GM04504 (cell line): ENCODE measurements around the gene PXN.
"Not testable (repeated sequence)": the region's sequence is repeated elsewhere in the genome, so short reads cannot be mapped to it uniquely, and the experiment has no call there.

ENCODE experiments used
- DNase-seq: peaks from one replicate; pipeline ENCODE4 v3.0.0-alpha.2; 2012; ENCODE audit warnings: low read depth

The PXN gene

DNA sequence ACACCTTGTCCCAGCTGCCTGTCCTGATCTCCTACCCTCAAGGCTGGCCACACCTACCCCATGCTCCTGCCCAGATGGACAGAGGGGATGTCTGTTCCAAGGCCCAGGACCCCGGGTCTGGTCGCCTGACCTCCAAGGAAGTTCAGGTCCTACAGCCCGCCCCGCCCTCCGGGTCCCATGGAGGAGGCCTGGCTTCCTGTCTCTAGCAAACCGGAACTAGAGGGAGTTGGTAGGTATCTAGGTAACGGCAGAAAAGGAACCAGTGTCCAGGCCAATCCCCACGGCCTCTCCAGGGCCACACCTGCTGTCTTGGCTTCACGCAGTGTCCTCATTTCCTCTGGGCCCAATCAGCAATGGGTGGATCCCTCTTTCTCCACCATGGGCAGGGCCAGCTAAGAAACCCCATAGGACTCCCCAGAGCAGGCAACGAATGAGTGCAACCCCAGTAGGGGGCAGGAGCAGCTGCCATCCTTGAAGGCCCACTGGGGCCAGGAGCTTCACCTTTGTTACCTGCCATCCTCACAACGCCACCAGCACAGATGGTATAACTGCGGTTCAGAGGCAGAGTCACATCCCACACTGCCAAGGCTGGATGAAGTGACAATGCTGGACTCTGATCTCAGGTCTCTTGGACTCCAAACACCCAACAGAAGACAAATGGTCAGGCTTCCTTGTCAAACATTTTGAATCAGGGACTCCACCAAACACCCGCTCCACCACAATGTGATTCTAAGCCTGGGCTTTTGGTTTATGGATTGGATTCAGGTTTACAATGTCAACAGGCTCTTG, 39.5 kb downstream of the PXN start:
- DNase-seq: no peak

GRCh38 chr12:120225200-120225558, 40.4 kb downstream of the PXN start:
- DNase-seq: no peak

DNA sequence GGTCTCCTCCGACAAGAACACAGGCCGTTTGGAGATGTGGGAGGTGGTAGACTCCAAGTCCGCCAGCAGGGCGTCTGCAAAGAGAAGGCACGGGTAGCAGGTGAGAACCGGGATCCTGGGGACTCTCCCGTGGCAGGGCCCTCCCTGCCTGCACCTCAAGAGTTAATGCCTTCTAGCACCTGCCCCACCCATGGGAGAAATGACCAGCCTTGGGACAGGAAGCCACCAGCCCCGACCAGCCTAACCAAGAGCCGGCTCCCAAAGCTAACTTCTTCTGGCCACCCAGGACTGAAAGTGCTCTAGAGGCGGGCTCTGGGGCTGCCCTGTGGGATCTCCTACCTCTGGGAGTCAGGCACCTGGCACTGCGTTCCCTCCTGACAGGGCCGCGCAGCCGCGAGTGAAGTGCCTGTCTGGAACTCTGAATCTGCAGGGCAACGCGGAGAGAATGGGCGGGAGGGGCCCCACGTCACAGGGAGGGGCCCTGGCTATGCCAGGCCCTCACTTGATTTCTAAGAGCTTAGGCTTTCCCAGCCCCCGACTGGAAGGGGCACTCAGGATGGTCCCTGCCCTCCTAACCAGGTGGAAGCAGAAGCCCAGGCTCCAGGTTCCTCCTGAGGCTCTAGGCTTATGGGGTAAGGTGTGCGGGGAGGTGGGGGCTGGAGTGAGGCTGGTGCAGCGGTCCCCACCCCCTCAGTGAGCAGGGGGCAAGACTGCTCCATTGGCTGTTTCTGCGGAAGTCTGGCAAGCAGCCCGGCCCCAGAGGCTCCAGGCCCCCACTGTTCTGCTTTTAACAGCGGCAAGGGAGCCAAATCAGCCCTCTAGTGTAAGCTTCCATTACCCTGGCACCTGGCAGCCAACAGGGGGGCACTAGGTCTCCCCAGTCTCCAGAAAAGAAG, 41.0 kb downstream of the PXN start:
- no peak for DNase-seq

- DNase-seq: no peak
Measured at GRCh38 chr12:120223458-120224303, 41.8 kb downstream of the PXN start.

DNA sequence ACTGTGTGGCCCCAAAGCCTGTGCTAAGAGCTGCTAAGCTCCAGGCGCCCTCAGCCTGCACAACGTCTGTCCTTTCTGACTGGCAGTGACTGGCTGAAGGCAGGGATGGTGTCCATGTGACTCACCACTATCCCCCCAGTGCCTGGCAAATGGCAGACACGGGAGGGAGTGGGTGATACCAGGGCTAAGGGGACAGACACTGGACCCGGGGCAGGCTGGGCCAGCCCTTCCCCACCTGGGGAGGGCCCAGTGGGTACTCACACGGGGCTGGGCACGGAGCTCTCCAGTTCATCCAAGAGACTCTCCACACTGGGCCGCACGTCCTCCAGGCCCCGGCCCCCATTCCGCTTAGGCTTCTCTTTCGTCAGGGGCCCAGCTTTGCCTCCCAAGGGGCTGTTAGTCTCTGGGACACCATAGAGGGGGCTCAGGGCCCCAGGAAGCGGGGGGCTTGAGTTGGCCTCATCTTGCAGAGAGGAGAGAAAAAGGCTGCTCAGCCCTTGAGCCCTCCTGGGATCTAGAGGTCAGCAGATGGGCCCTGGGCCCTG, 43.2 kb downstream of the PXN start:
- no peak for DNase-seq

- no peak for DNase-seq
Measured at GRCh38 chr12:120221576-120221900, 44.0 kb downstream of the PXN start.

- DNase-seq: no peak
Measured at GRCh38 chr12:120220838-120221575, 44.5 kb downstream of the PXN start.

DNA sequence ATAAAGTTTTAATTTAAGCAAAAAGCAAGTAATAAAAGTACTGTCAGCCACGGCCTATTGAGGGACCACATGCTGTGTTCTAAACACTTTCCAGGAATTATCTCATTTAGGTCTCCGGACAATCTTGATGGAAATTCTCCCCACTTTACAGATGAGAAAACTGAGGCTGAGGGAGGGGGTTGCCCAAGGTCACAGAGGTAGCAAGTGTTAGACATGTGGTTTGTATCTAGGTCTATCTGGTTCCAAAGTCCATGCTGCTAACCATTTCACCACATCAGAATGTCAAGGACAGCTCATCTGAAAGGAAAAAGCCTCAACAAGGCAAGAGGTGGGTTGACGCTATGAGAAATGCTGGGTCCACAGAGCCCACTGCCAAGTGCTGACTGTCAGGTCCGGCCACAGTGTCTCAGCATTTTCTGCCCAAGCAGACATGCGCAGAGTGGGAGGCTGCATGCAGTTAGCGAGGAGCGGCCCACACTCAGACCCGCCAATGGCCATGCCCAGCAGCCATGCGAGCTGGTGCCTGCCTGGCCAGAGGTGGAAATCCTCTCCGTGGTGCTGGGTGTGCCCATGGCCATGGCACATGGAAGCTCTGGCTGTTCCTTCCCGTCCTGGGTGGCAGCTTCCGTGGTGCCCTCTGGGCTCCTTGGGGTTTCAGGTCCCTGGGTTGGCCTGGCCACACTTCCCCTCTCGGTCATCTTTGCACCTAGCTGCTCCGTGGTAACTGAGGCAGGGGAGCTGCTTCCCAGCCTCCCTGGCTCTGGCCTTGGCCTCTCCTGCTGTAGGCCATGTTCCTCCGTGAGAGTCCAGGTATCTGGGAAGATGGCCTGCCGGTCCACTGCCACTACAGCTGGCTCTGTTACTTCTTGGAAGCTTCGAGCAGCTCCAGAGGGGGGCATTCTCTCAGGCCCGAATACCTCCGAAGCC, 46.6 kb downstream of the PXN start:
- no peak for DNase-seq

DNA sequence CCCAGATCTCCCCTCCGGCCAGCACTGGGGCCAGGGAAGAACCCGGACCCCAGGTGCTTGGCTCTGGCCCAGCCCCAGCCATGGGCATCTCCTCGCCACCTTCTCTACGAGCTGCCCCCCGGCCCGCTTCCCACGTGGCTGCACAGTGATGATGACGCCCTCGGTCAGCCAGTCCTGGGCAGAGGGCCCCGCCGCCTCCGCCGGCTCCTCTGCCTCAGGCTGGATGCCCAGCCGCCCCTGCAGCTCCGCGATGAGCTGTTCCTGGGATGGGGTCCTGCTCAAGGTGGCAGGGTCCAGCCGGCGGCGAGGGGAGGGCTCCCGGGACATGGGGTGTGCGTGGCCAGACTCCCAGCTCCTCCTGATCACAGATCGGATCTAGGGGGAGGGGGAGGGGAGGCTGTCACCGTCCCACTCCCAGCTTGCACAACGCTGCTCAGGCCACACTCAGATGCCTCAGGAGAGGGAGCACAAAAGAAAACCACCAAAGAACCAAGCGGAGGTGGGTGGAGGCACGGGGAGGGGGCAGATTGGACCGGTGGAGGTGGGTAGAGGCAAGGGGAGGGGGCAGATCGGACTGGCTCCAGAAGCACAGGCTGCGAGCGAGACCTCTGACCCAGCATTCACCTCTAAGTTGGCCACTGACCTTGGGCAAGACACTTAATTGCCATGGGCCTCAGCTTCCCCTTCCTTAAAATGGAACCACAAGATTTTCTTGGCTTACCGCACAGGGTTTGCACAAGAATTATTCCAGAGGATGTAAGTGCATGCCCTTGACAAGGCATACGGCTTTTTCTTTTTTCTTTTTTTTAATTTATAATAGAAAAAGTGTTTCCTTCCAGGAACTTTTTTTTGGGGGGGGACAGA, 48.6 kb downstream of the PXN start:
- no peak for DNase-seq

DNA sequence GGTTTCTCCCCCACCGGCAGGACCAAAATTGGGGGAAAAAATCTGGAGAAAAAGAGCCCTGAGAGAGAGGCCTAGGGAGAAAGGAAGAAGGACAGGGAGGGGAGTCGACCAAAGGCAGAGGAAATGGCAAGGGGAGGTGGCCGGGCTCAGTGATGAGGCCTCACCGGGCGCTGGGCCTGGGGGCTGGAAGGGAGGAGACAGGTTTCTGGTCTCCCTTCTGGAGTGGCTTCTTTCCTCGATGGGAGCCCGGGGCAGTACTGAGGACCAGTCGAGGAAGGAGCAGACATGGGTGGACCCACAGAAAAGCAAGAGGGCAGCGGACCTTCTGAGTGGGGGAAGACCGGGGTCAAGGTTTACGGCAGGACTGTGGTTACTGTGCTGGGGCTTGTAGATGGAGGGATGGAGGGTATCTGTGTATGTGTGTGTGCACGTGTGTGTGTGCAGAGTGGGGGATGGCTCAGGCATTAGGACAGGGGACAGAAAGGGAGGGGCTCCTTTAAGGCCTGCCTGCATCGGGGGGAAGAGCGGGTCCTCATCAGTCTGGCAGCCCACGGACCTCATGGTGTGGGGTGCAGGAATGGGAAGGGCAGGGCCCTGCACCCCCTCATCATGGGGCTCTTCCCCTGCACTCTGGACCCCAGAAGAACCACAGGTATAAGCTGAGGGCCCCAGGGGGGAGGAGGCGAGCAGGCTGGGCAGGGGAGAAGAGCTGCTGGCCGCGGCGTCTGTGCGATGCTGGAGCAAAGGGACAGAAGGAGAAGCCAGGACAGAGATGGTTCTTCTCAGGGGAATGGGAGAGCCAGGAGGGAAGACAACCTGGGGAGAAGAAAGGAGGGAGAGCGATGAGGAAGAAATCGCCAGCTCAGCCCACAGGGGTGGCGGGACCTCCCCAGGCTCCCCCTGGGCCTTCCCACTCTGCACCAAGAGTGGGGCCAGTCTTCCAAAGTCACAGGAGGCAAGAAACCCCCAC, 49.5 kb downstream of the PXN start:
- no peak for DNase-seq

DNA sequence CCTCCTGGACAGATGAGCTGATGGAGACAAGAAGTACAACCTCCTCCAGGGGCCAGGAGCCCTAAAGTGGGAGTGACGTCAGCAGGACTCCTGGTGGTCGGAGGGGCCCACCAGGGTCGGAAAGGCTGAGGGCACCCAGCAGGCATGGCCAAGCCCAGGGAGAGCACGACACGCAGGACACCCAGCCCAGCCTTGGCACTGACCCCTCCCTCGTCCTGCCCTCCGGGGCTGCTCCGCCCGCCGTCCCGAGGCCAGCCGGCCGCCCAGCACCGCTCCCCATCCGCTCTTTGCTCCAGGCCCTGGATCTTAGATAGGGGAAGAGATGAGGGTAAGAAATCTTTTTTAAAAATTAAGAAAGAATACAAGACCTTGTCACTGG, 50.2 kb downstream of the PXN start:
- DNase-seq: no peak

DNA sequence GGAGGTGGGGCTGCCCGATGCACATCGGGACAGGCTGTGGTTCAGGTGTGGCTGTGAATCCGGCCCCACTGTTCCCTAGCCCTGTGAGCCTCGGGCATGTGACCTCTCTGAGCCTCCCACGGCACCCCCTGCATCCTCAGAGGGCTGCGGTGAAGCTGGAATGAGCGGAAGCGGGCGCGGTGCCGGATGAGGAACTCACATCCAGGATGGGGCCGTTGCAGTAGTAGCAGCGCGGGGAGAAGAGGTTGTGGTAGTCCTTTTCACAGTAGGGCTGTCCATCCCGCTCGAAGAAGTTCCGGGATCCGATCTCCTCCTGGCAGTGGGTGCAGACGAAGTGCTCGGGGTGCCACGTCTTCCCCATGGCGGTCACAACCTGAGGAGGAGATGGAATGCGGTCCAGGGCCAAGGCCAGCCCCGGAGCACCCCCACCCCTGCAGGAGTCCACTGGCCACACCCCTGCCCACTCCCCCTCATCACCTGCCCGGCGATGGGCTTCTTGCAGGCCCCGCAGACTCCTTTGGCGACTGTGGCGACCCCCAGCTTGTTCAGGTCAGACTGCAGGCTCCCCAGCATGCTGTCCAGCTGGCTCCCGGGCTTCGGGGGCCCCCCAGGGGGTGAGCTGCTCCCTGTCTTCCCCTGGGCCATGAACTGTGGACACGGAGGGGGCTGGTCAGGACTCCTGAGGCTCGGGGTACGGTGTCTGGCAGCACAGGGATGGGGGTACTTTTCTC, 50.7 kb downstream of the PXN start:
- no peak for DNase-seq

GRCh38 chr12:120213758-120214157, 51.8 kb downstream of the PXN start:
- no peak for DNase-seq

DNA sequence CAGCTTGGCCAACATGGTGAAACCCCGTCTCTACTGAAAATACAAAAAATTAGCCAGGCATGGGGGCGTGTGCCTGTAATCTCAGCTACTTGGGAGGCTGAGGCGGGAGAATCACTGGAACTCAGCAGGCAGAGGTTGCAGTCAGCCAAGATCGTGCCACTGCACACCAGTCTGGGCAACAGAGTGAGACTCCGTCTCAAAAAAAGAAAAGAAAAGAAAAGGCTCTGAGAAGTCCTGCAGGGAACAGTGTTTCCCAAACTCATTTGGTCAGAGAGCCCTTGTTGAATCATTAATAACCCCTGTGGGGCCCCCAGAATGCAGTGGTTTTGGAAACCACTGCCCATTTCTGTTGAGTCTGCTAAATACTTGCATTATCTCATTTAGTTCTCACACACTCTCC, 52.3 kb downstream of the PXN start:
- not testable (repeated sequence) for DNase-seq

DNA sequence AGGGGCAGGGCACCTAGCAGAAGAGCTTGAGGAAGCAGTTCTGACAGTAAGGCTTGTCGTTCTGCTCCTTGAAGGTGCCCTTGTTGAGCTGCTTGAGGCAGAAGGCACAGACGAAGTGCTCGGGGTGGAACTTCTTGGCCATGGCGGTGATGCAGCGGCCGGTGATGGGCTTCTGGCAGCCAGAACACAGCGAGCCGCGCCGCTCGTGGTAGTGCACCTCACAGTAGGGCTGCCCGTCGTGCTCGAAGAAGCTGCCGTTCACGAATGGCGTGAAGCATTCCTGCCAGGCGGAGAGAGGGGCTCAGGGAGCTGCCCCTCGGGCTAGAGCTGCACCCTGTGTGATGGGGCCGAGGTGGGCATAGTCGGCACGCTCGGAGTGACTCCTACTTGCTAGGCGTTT, 53.2 kb downstream of the PXN start:
- no peak for DNase-seq

- no peak for DNase-seq
Measured at GRCh38 chr12:120211904-120212283, 53.6 kb downstream of the PXN start.

DNA sequence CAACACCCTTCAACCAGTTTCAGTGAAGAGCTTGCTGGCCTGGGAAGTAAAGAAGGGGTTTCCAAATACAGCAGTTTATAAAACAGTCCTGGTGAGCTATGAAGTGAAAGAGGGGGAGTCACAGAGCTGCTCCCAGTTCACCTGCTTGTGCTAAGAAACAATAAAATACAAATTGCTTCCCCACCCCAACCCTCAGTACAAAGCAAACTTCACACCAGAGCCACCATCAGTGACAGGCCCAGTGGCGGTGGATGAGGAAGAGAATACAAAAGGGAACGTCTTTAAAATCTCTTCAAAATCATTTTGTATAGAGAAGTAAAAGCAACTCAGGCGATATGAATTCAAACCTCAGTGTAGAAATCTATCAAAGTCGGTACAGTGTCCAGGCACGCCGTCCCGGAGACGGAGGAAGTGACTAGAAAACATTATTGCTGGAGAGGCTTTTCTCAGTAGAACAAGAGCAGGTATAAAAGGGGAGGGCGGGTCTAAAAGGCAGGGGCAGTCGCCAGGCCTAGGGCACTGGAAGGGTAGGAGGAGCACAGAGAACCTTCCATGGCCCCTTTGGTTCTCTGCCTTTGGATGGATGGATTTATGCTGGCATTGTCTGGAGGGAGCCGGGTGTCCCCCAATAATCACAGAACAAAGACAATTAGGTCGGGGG, 54.2 kb downstream of the PXN start:
- no peak for DNase-seq
